ENCODE data around the gene ALG1.
"Not testable (repeated sequence)": the region's sequence is repeated elsewhere in the genome, so short reads cannot be mapped to it uniquely, and the experiment has no call there.

ALG1 gene

GRCh38 chr16:5103296-5104032 is 31.8 kb downstream of the ALG1 start:
- not testable (repeated sequence) for DNase-seq

GRCh38 chr16:5105039-5105438 is 33.4 kb downstream of the ALG1 start:
- DNase-seq, result not testable (repeated sequence)

GRCh38 chr16:5108505-5109158 is 37.0 kb downstream of the ALG1 start:
- no peak for DNase-seq

GRCh38 chr16:5110933-5111332 is 39.3 kb downstream of the ALG1 start:
- DNase-seq, result not testable (repeated sequence)

GRCh38 chr16:5116780-5117295 is 45.2 kb downstream of the ALG1 start:
- not testable (repeated sequence) for DNase-seq

GRCh38 chr16:5117300-5118087 is 45.9 kb downstream of the ALG1 start:
- DNase-seq, result not testable (repeated sequence)

- not testable (repeated sequence) for DNase-seq
Measured at GRCh38 chr16:5131467-5132004, 59.9 kb downstream of the ALG1 start.

- DNase-seq, result not testable (repeated sequence)
Measured at GRCh38 chr16:5132915-5133600, 61.4 kb downstream of the ALG1 start.

- DNase-seq, result not testable (repeated sequence)
Measured at GRCh38 chr16:5134739-5135452, 63.3 kb downstream of the ALG1 start.
